GM12878 (cell line): ENCODE measurements around the gene GLP1R. TPM values are rescaled to one million over a fixed set of nuclear protein-coding genes. Genes with fewer than 3 reads are reported as not detected.

ENCODE experiments used
- ATAC-seq: fragments of 200-7000 bp; cut with Tn5 transposase; 3 replicates; pipeline ENCODE4 v1.9.1; 2020; ENCODE audit warnings: mild to moderate bottlenecking, moderate library complexity
- BruUV-seq: library from RNA; stranded (reverse); fragments of 400-500 nt; replicated peaks from 2 replicates; lab custom pipeline; 2021; lab: Mats Ljungman, UMichigan
- CTCF ChIA-PET: fragments of 300-600 bp; sonication (Branson Sonifier 250); formaldehyde crosslinking; extraction: SDS; loops from one replicate; lab custom pipeline; 2021; ENCODE audit warnings: inconsistent platforms; lab: Yijun Ruan, JAX
- POLR2A ChIA-PET: fragments of 350-600 bp; formaldehyde crosslinking; extraction: SDS; loops from one replicate; lab custom pipeline; 2021; ENCODE audit warnings: inconsistent platforms; lab: Charles Lee
- RAD21 ChIA-PET: fragments of 300-600 bp; sonication (Branson Sonifier 250); formaldehyde crosslinking; loops from one replicate; lab custom pipeline; 2023; ENCODE audit warnings: antibody characterized with exemption; ENCODE audit not compliant: unreplicated experiment; lab: Charles Lee
- SMC1A ChIA-PET: fragments of 300-600 bp; sonication (Branson Sonifier 250); formaldehyde crosslinking; loops from one replicate; lab custom pipeline; 2023; ENCODE audit not compliant: unreplicated experiment, uncharacterized antibody; lab: Charles Lee
- DNase-seq: peaks from one replicate; pipeline ENCODE4 v3.0.0-alpha.2; 2011; ENCODE audit warnings: low read depth, low spot score
- FAIRE-seq: peaks from 3 replicates; lab custom pipeline; 2011; peaks lifted over from hg19 to GRCh38; lab: Jason Lieb, UNC
- H2AFZ ChIP-seq: 2 replicates; pipeline ENCODE4 v1.6.0; 2011; ENCODE audit warnings: low read depth, low read length, control low read depth; ENCODE audit not compliant: control insufficient read depth
- H3K27ac ChIP-seq: 2 replicates; pipeline ENCODE4 v1.5.1; 2011; ENCODE audit warnings: control low read depth; ENCODE audit not compliant: control insufficient read depth, insufficient read depth
- H3K27me3 ChIP-seq, 2 experiments: replicated peaks in 1 of 2; 2 replicates each; pipeline versions ENCODE4 v1.6.0 to v1.6.1; 2011; ENCODE audit warnings: low read length in 1 of 2; ENCODE audit not compliant: control insufficient read depth in 2 of 2, insufficient read depth in 2 of 2
- H3K36me3 ChIP-seq, 2 experiments: 2 replicates each; pipeline ENCODE4 v1.5.1; 2011; ENCODE audit warnings: low read length in 1 of 2; ENCODE audit not compliant: control insufficient read depth in 2 of 2, insufficient read depth in 2 of 2
- H3K4me1 ChIP-seq: 2 replicates; pipeline ENCODE4 v1.6.1; 2011; ENCODE audit warnings: mild to moderate bottlenecking, low read length, moderate library complexity, mixed read lengths; ENCODE audit not compliant: control insufficient read depth, insufficient read depth
- H3K4me2 ChIP-seq: 2 replicates; pipeline ENCODE4 v1.6.0; 2011; ENCODE audit warnings: control low read depth; ENCODE audit not compliant: control insufficient read depth, insufficient read depth
- H3K4me3 ChIP-seq: fragments of 200-600 bp; sonication (generic); 2 replicates; pipeline ENCODE4 v1.5.1; 2016
- H3K79me2 ChIP-seq: 2 replicates; pipeline ENCODE4 v1.6.0; 2011; ENCODE audit warnings: low read length; ENCODE audit not compliant: control insufficient read depth, insufficient read depth
- H3K9ac ChIP-seq: 2 replicates; pipeline ENCODE4 v1.8.0; 2011; ENCODE audit warnings: low read length, control low read depth, mixed read lengths; ENCODE audit not compliant: control insufficient read depth, insufficient read depth
- H3K9me3 ChIP-seq: replicated peaks from 3 replicates; pipeline ENCODE4 v1.5.1; 2011; ENCODE audit warnings: mild to moderate bottlenecking, low read length; ENCODE audit not compliant: control insufficient read depth, insufficient read depth
- H4K20me1 ChIP-seq: 2 replicates; pipeline ENCODE4 v1.6.0; 2011; ENCODE audit not compliant: control insufficient read depth, insufficient read depth
- ASH2L ChIP-seq: fragments of 300-600, 200-600 bp; sonication (generic); IDR thresholded peaks from 2 replicates; pipeline ENCODE4 v1.6.1; 2017; ENCODE audit warnings: low read depth, mild to moderate bottlenecking, borderline replicate concordance
- GATAD2B ChIP-seq: fragments of 450-650 bp; conservative IDR thresholded peaks from 2 replicates; pipeline ENCODE4 v1.6.1; 2017; ENCODE audit warnings: low read depth, mild to moderate bottlenecking, moderate library complexity
- IKZF1 ChIP-seq: fragments of 450-650 bp; conservative IDR thresholded peaks from 2 replicates; pipeline ENCODE4 v1.6.1; 2017; ENCODE audit warnings: antibody characterized with exemption, mild to moderate bottlenecking
- IKZF2 ChIP-seq, 2 experiments: fragments of 450-650 bp; IDR thresholded peaks; 2 replicates each; pipeline ENCODE4 v1.6.1; 2017; ENCODE audit warnings: mild to moderate bottlenecking in 2 of 2, moderate library complexity in 2 of 2
- LARP7 ChIP-seq: fragments of 450-650 bp; IDR thresholded peaks from 2 replicates; pipeline ENCODE4 v1.6.1; 2017; ENCODE audit warnings: mild to moderate bottlenecking
- NFYA ChIP-seq: IDR thresholded peaks from 2 replicates; pipeline ENCODE4 v1.6.1; 2011; ENCODE audit warnings: low read depth, mild to moderate bottlenecking, low read length, improper control_type of control experiment, borderline replicate concordance
- RAD21 ChIP-seq: IDR thresholded peaks from 2 replicates; pipeline ENCODE4 v1.6.1; 2011; ENCODE audit warnings: mild to moderate bottlenecking, low read depth, low read length, moderate library complexity; ENCODE audit not compliant: insufficient read depth
- RFX5 ChIP-seq: IDR thresholded peaks from 2 replicates; pipeline ENCODE4 v1.6.1; 2011; ENCODE audit warnings: low read depth, low read length, improper control_type of control experiment
- SUPT20H ChIP-seq: IDR thresholded peaks from 2 replicates; pipeline ENCODE4 v1.6.1; 2011; ENCODE audit warnings: low read depth, mild to moderate bottlenecking, low read length, moderate library complexity, borderline replicate concordance; ENCODE audit not compliant: control insufficient read depth
- YY1 ChIP-seq: IDR thresholded peaks from 2 replicates; pipeline ENCODE4 v1.6.1; 2011; ENCODE audit warnings: low read depth, mild to moderate bottlenecking, low read length
- WGBS: methylation state at CpG from one replicate; pipeline ENCODE4 v1.1.6; 2016; ENCODE audit warnings: low lambda C conversion rate; ENCODE audit not compliant: insufficient replicate concordance, insufficient coverage; ENCODE audit errors: missing lambda C conversion rate; 5-methylcytosine and 5-hydroxymethylcytosine counted together
- in situ Hi-C: fragments of 300-500 bp; cut with MboI; formaldehyde crosslinking; loops from 9 replicates; pipeline ENCODE4 v1.14.3; 2018; ENCODE audit warnings: mixed read lengths
- intact Hi-C: fragments of 100-400 bp; cut with micrococcal nuclease; formaldehyde crosslinking; loops from one replicate; pipeline ENCODE4 v1.14.2; 2022; ENCODE audit not compliant: unreplicated experiment
- polyA plus RNA-seq, 11 experiments: library from polyadenylated mRNA; depleted of rRNA in 4 of 11; unstranded in 6 of 11; stranded (reverse) in 5 of 11; fragments of >200 nt; fragmentation: Nextera tagmentation in 4 of 11; fragmentation: Illumina TruSeq in 1 of 11; extraction: Ambion mirVana in 4 of 11; extraction: Trizol in 1 of 11; gene quantifications; 1 replicate in 1 of 11; 2 replicates in 10 of 11; pipeline versions ENCODE4 v1.2.1 to v1.2.3, GENCODE V29; 2011 to 2016; ENCODE audit warnings: inconsistent platforms in 2 of 11, missing spikeins in 2 of 11, low read depth in 1 of 11
- total RNA-seq, 4 experiments: library from RNA; depleted of rRNA in 3 of 4; stranded (reverse); fragments of >200 nt in 3 of 4; fragmentation: Illumina TruSeq in 1 of 4; extraction: Trizol in 1 of 4; gene quantifications; 2 replicates each; pipeline versions ENCODE4 v1.2.1 to v1.2.3, GENCODE V29; 2013 to 2021
- TF ChIP-seq, protein P1 (sequence below): IDR thresholded peaks from 2 replicates; pipeline ENCODE4 v1.6.1; 2012; ENCODE audit warnings: mild to moderate bottlenecking, low read depth, low read length
- TF ChIP-seq, protein P2 (sequence below): fragments of 450-650 bp; formaldehyde crosslinking; IDR thresholded peaks from 2 replicates; pipeline ENCODE4 v1.5.0; 2022; ENCODE audit warnings: mild to moderate bottlenecking, missing genetic modification characterization
- TF ChIP-seq, protein P3 (sequence below): fragments of 450-650 bp; IDR thresholded peaks from 2 replicates; pipeline ENCODE4 v1.6.1; 2017; ENCODE audit warnings: antibody characterized with exemption, mild to moderate bottlenecking, moderate library complexity

Gene GLP1R
- total and polyA plus RNA-seq, 10 of the 15 experiments (the other 5 are each of a cell fraction or from before 2014, with no cell fraction given): 0.01 TPM; not detected in 9

- no peaks in the 10 kb centered on the region for H3K4me1 ChIP-seq
- no peaks in the 10 kb centered on the region for H3K79me2 ChIP-seq
- intact Hi-C loops: no loop called here
- no peaks in the 10 kb centered on the region for H3K36me3 ChIP-seq
- TF ChIP-seq YY1 (no peak), RAD21 (no peak), LARP7 (no peak), ASH2L (no peak), NFYA (no peak), SUPT20H (no peak), IKZF1 (no peak), IKZF2 (IDR thresholded peaks at IDR 0.05) (no peak), GATAD2B (no peak), RFX5 (no peak)
- TF ChIP-seq, protein P1, sequence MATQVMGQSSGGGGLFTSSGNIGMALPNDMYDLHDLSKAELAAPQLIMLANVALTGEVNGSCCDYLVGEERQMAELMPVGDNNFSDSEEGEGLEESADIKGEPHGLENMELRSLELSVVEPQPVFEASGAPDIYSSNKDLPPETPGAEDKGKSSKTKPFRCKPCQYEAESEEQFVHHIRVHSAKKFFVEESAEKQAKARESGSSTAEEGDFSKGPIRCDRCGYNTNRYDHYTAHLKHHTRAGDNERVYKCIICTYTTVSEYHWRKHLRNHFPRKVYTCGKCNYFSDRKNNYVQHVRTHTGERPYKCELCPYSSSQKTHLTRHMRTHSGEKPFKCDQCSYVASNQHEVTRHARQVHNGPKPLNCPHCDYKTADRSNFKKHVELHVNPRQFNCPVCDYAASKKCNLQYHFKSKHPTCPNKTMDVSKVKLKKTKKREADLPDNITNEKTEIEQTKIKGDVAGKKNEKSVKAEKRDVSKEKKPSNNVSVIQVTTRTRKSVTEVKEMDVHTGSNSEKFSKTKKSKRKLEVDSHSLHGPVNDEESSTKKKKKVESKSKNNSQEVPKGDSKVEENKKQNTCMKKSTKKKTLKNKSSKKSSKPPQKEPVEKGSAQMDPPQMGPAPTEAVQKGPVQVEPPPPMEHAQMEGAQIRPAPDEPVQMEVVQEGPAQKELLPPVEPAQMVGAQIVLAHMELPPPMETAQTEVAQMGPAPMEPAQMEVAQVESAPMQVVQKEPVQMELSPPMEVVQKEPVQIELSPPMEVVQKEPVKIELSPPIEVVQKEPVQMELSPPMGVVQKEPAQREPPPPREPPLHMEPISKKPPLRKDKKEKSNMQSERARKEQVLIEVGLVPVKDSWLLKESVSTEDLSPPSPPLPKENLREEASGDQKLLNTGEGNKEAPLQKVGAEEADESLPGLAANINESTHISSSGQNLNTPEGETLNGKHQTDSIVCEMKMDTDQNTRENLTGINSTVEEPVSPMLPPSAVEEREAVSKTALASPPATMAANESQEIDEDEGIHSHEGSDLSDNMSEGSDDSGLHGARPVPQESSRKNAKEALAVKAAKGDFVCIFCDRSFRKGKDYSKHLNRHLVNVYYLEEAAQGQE: no peak
- TF ChIP-seq, protein P2, sequence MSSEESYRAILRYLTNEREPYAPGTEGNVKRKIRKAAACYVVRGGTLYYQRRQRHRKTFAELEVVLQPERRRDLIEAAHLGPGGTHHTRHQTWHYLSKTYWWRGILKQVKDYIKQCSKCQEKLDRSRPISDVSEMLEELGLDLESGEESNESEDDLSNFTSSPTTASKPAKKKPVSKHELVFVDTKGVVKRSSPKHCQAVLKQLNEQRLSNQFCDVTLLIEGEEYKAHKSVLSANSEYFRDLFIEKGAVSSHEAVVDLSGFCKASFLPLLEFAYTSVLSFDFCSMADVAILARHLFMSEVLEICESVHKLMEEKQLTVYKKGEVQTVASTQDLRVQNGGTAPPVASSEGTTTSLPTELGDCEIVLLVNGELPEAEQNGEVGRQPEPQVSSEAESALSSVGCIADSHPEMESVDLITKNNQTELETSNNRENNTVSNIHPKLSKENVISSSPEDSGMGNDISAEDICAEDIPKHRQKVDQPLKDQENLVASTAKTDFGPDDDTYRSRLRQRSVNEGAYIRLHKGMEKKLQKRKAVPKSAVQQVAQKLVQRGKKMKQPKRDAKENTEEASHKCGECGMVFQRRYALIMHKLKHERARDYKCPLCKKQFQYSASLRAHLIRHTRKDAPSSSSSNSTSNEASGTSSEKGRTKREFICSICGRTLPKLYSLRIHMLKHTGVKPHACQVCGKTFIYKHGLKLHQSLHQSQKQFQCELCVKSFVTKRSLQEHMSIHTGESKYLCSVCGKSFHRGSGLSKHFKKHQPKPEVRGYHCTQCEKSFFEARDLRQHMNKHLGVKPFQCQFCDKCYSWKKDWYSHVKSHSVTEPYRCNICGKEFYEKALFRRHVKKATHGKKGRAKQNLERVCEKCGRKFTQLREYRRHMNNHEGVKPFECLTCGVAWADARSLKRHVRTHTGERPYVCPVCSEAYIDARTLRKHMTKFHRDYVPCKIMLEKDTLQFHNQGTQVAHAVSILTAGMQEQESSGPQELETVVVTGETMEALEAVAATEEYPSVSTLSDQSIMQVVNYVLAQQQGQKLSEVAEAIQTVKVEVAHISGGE (CRISPR knock-in tag): no peak
- TF ChIP-seq, protein P3, sequence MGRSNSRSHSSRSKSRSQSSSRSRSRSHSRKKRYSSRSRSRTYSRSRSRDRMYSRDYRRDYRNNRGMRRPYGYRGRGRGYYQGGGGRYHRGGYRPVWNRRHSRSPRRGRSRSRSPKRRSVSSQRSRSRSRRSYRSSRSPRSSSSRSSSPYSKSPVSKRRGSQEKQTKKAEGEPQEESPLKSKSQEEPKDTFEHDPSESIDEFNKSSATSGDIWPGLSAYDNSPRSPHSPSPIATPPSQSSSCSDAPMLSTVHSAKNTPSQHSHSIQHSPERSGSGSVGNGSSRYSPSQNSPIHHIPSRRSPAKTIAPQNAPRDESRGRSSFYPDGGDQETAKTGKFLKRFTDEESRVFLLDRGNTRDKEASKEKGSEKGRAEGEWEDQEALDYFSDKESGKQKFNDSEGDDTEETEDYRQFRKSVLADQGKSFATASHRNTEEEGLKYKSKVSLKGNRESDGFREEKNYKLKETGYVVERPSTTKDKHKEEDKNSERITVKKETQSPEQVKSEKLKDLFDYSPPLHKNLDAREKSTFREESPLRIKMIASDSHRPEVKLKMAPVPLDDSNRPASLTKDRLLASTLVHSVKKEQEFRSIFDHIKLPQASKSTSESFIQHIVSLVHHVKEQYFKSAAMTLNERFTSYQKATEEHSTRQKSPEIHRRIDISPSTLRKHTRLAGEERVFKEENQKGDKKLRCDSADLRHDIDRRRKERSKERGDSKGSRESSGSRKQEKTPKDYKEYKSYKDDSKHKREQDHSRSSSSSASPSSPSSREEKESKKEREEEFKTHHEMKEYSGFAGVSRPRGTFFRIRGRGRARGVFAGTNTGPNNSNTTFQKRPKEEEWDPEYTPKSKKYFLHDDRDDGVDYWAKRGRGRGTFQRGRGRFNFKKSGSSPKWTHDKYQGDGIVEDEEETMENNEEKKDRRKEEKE: no peak
- peaks cover 0 to 1% of the 10 kb centered on the region in 2 experiments; a peak in 2 of 4 replicates for H3K27me3 ChIP-seq
- no peak overlapping the region for H3K9ac ChIP-seq
- ATAC-seq: no peak
- no peak overlapping the region for H3K27ac ChIP-seq
- H3K4me2 ChIP-seq: no peak overlapping the region
- no peak for DNase-seq
- no peak for FAIRE-seq
- 52% methylated on average over 7 of the region's 7 CpGs for WGBS
- H3K9me3 ChIP-seq: no peaks in the 10 kb centered on the region; the same call in 2 of the 3 replicates
- in situ Hi-C loops: no loop called here
- H4K20me1 ChIP-seq: no peaks in the 10 kb centered on the region
- SMC1A ChIA-PET: interaction anchor here (1.2 to 2.0 kb wide), 2 partner anchors 9 to 22 kb away, joined by 5 to 6 read pairs; no protein-coding TSS in a partner anchor
- POLR2A ChIA-PET: no interaction called here
- CTCF ChIA-PET: interaction anchor here (0.7 to 2.8 kb wide), 5 partner anchors 9 to 839 kb away, joined by 3 to 13 read pairs (median 4); no protein-coding TSS in a partner anchor
- no peak overlapping the region for H2AFZ ChIP-seq
- no TSS peak for BruUV-seq
- RAD21 ChIA-PET: no interaction called here
- H3K4me3 ChIP-seq: no peak overlapping the region
Observed at GRCh38 chr6:39016839-39017546, 31.6 kb upstream of the GLP1R start.
